Heart right ventricle (tissue), 16 donors: Measurements from ENCODE around the gene SOCS7. TPM values are rescaled to one million over a fixed set of nuclear protein-coding genes. Genes with fewer than 3 reads are reported as not detected.

ENCODE experiments used
- ATAC-seq, 8 donors: fragments of 200-7000 bp; cut with Tn5 transposase; one replicate each; pipeline ENCODE4 v1.9.1; 2020; ENCODE audit warnings: mild to moderate bottlenecking in 8 of 8, moderate library complexity in 8 of 8, moderate number of reproducible peaks in 1 of 8
- DNase-seq, 2 donors: peaks; one replicate each; pipeline ENCODE4 v3.0.0-alpha.2; 2020
- H3K27ac ChIP-seq, 10 donors: fragments of 200-600 bp; sonication (generic) in 2 of 10; one replicate each; pipeline versions ENCODE4 v1.5.0 to v1.8.0; 2020 to 2022; ENCODE audit warnings: mild to moderate bottlenecking in 3 of 10
- H3K27me3 ChIP-seq, 7 donors: fragments of 200-600 bp; one replicate each; pipeline ENCODE4 v1.8.0; 2021 to 2022; ENCODE audit warnings: mild to moderate bottlenecking in 2 of 7
- H3K36me3 ChIP-seq, 9 donors: fragments of 200-600 bp; sonication (generic) in 1 of 9; one replicate each; pipeline versions ENCODE4 v1.5.0 to v1.8.0; 2020 to 2022; ENCODE audit warnings: mild to moderate bottlenecking in 2 of 9
- H3K4me1 ChIP-seq, 9 donors: fragments of 200-600 bp; sonication (generic) in 1 of 9; one replicate each; pipeline versions ENCODE4 v1.5.0 to v1.8.0; 2020 to 2022; ENCODE audit warnings: mild to moderate bottlenecking in 4 of 9
- H3K4me3 ChIP-seq, 10 donors: fragments of 200-600 bp; sonication (generic) in 2 of 10; one replicate each; pipeline versions ENCODE4 v1.5.0 to v1.8.0; 2020 to 2022; ENCODE audit warnings: mild to moderate bottlenecking in 7 of 10, moderate library complexity in 2 of 10
- H3K9me3 ChIP-seq, 11 donors: fragments of 200-600 bp in 10 of 11; sonication (generic) in 2 of 11; one replicate each; pipeline versions ENCODE4 v1.5.0 to v1.8.0; 2013 to 2022; ENCODE audit warnings: mild to moderate bottlenecking in 2 of 11, control low read depth in 1 of 11, moderate library complexity in 1 of 11
- CTCF ChIP-seq, 9 donors: fragments of 200-600 bp; sonication (generic) in 2 of 9; IDR thresholded peaks; one replicate each; pipeline versions ENCODE4 v1.5.0 to v1.8.0; 2021 to 2022; ENCODE audit warnings: antibody characterized with exemption in 9 of 9, mild to moderate bottlenecking in 5 of 9, moderate library complexity in 1 of 9
- WGBS, 2 donors: extraction: QIAGEN DNeasy Blood & Tissue Kit; methylation state at CpG; one replicate each; pipeline ENCODE4 v1.1.7; 2013; ENCODE audit warnings: inconsistent platforms in 1 of 2; 5-methylcytosine and 5-hydroxymethylcytosine counted together
- intact Hi-C, 10 donors: fragments of 100-400 bp; cut with DNase I; formaldehyde crosslinking; loops; one replicate each; pipeline versions ENCODE4 v1.11.1 to v1.14.2; 2022
- polyA plus RNA-seq, 2 donors: library from polyadenylated mRNA; stranded (reverse); fragments of 200-250 nt; gene quantifications; one replicate each; pipeline ENCODE4 v1.2.3, GENCODE V29; 2013
- total RNA-seq, 10 donors: library from RNA; stranded (reverse); fragmentation: NEBNext Ultra II Directional in 3 of 10; extraction: Animal tissue kit (Norgen Biotek cat#: 25700) in 3 of 10; gene quantifications; one replicate each; pipeline versions ENCODE4 v1.2.1 to v1.2.4, GENCODE V29; 2021 to 2023
- donor health status: Arrhythmogenic right ventricular cardiomyopathy.
- donor health status: ischemic (EF 13 %, LVEDD 7.1; RV severe dilation, severe dysfunction).
- donor health status: healthy with polysubstance abuse.
- donor health status: DM: no; HTN: yes; CAD: no.
- donor health status: DM: no; HTN: no; CAD: no.
- donor health status: ischemic (EF 25% LVEDD 6.9; RV normal size, moderate dysfunction).
- donor health status: ischemic (EF 25% LVEDD 5.7; RV mildly dilated, moderate dysfunction).
- donor health status: healthy.
- donor health status: DM: yes; HTN: yes; CAD: no.
- donor health status: Ischemic cardiomyopathy.
- donor health status: ischemic (EF 35%, LVEDD 5.7; RV mildly dilated, moderate dysfunction).
- donor health status: nonischemic (EF 11% LVEDD 7.7; RV severe dilation, severe dysfunction).
- donor health status: DM: yes; HTN: yes; CAD: no.
- donor health status: PGD.
- donor health status: ischemic (EF 29% LVEDD 5.4; RV normal size, mild dysfunction).
- donor health status: nonischemic (EF 23%, LVEDD 6.1; RV moderate dilation, normal function).

SOCS7 gene
- total and polyA plus RNA-seq, 12 donors = 2.9 to 23.8 (median 15.1) TPM

GRCh38 chr17:38330941-38331411 is 20.7 kb upstream of the SOCS7 start:
- Histone ChIP-seq H3K27ac (no peak overlapping the region), H3K4me3 (no peak overlapping the region), H3K27me3 (peaks cover 0 to 29% (median 11%) of the 10 kb centered on the region in 7 donors), H3K4me1 (peaks cover 0 to 15% (median 10%) of the 10 kb centered on the region in 9 donors), H3K9me3 (no peaks in the 10 kb centered on the region), H3K36me3 (no peaks in the 10 kb centered on the region)
- DNase-seq (no peak), ATAC-seq (no peak)
- TF ChIP-seq CTCF (IDR thresholded peaks at IDR 0.05) = no peak
- 87 to 88% methylated on average over 23 of the region's 23 CpGs for WGBS, 2 donors
- intact Hi-C loops = no loop called here

- intact Hi-C loops = no loop called here
- TF ChIP-seq CTCF (IDR thresholded peaks at IDR 0.05) = no peak
- Histone ChIP-seq H3K9me3 (no peaks in the 10 kb centered on the region), H3K36me3 (no peaks in the 10 kb centered on the region), H3K4me1 (no peaks in the 10 kb centered on the region), H3K27ac (no peak overlapping the region), H3K4me3 (no peak overlapping the region), H3K27me3 (peaks cover 0 to 29% (median 11%) of the 10 kb centered on the region in 7 donors)
- DNase-seq (no peak), ATAC-seq (no peak)
- WGBS, 2 donors = 85 to 91% methylated on average over 7 of the region's 7 CpGs
Measured at GRCh38 chr17:38332735-38333134, 18.9 kb upstream of the SOCS7 start.

GRCh38 chr17:38333635-38334295 is 17.9 kb upstream of the SOCS7 start:
- ATAC-seq = peak in 4 of 8 donors; percentile 12 to 46 (median 22)

More at GRCh38 chr17:38333635-38334295, 17.9 kb upstream of the SOCS7 start:
- no peak for DNase-seq
- WGBS, 2 donors = 39 to 43% methylated on average over 11 to 12 of the region's 12 CpGs
- no peak overlapping the region for H3K4me3 ChIP-seq
- H3K36me3 ChIP-seq = no peaks in the 10 kb centered on the region
- TF ChIP-seq CTCF (IDR thresholded peaks at IDR 0.05) = peak in 8 of 9 donors; percentile 5 to 54 (median 46)
- H3K4me1 ChIP-seq = no peaks in the 10 kb centered on the region
- H3K27ac ChIP-seq = no peak overlapping the region
- peaks cover 0 to 29% (median 11%) of the 10 kb centered on the region in 7 donors for H3K27me3 ChIP-seq
- intact Hi-C loops = no loop called here
- H3K9me3 ChIP-seq = no peaks in the 10 kb centered on the region
